HCT116 (cell line): ENCODE data around the gene MNDA.

Experiments
- CTCF ChIP-seq, 3 experiments: fragments of 200-600 bp in 1 of 3; sonication (generic) in 1 of 3; IDR thresholded peaks in 2 of 3; conservative IDR thresholded peaks in 1 of 3; 2 replicates each; pipeline ENCODE4 v1.5.1; 2012 to 2017; ENCODE audit warnings: low read depth in 2 of 3, low read length in 2 of 3, antibody characterized with exemption in 1 of 3, borderline replicate concordance in 1 of 3, control low read depth in 1 of 3, mild to moderate bottlenecking in 1 of 3, mixed read lengths in 1 of 3, mixed run types in 1 of 3, moderate library complexity in 1 of 3; ENCODE audit not compliant: insufficient read depth in 1 of 3
- EGR1 ChIP-seq: IDR thresholded peaks from 2 replicates; pipeline ENCODE4 v1.6.1; 2012; ENCODE audit warnings: low read depth
- EZH2phosphoT487 ChIP-seq: fragments of 200-600 bp; IDR thresholded peaks from 2 replicates; pipeline ENCODE4 v1.6.1; 2018; ENCODE audit warnings: antibody characterized with exemption, borderline replicate concordance
- JUND ChIP-seq: IDR thresholded peaks from 2 replicates; pipeline ENCODE4 v1.6.1; 2012
- POLR2A ChIP-seq: IDR thresholded peaks from 2 replicates; pipeline ENCODE4 v1.7.0; 2011; ENCODE audit warnings: borderline replicate concordance; ENCODE audit not compliant: insufficient read depth, insufficient read length; ENCODE audit errors: extremely low read depth
- POLR2AphosphoS5 ChIP-seq: IDR thresholded peaks from 2 replicates; pipeline ENCODE4 v1.6.1; 2011; ENCODE audit warnings: mild to moderate bottlenecking, low read depth, low read length, moderate library complexity
- REST ChIP-seq: IDR thresholded peaks from 2 replicates; pipeline ENCODE4 v1.6.1; 2012; ENCODE audit warnings: low read depth
- ZFX ChIP-seq: fragments of 450-650 bp; IDR thresholded peaks from 2 replicates; pipeline ENCODE4 v1.6.1; 2017
- ZNF274 ChIP-seq: fragments of 200-500 bp; sonication (Bioruptor generic); IDR thresholded peaks from 2 replicates; pipeline ENCODE4 v1.6.1; 2014; ENCODE audit warnings: mild to moderate bottlenecking, low read depth, low read length, inconsistent platforms

- TF ChIP-seq CTCF (IDR thresholded peaks at IDR 0.05 in 2 of 3, conservative IDR thresholded peaks at IDR 0.05 in 1 of 3; ENCODE audit: borderline replicate concordance in 1 of 3, insufficient read depth in 1 of 3, low read depth in 2 of 3, low read length in 2 of 3) (no peak), ZFX (no peak), JUND (no peak), POLR2A (no peak), EZH2phosphoT487 (no peak), EGR1 (no peak), ZNF274 (no peak), POLR2AphosphoS5 (no peak), REST (no peak)
Measured at GRCh38 chr1:158840236-158840635, 9.1 kb downstream of the MNDA start.
